DND-41 (cell line): ENCODE results near the gene SPNS3.

Experiments
- EZH2 ChIP-seq: IDR thresholded peaks from 3 replicates; pipeline ENCODE4 v1.6.1; 2012; ENCODE audit warnings: borderline replicate concordance, low read depth, mild to moderate bottlenecking, moderate library complexity, low read length, inconsistent platforms; ENCODE audit not compliant: severe bottlenecking
- TF ChIP-seq, protein P1 (sequence below): IDR thresholded peaks from 2 replicates; pipeline ENCODE4 v1.5.1; 2012; ENCODE audit warnings: borderline replicate concordance, low read length, moderate library complexity, mild to moderate bottlenecking; ENCODE audit not compliant: poor library complexity, severe bottlenecking; ENCODE audit errors: extremely low read depth

DNA sequence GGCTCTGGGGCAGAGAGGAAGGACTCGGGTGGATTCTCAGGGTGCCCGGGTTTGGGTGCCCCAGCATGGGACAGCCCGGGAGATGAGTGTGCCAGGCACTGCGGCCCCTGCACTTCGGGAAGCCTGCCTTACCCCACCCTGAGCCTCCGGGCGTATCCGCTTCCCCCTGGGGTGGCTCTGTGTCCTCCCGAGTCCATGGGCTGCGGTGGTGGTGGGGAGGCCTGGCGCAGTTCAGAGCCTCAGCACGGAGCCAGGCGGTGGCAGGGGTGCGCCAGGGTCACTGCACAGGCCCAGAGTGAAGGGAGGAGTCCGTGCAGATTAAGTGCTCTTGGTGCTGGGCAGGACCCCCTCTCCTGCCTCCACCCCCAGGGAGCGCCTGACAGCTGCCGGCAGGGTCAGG, 100.8 kb downstream of the SPNS3 start:
- TF ChIP-seq, protein P1, sequence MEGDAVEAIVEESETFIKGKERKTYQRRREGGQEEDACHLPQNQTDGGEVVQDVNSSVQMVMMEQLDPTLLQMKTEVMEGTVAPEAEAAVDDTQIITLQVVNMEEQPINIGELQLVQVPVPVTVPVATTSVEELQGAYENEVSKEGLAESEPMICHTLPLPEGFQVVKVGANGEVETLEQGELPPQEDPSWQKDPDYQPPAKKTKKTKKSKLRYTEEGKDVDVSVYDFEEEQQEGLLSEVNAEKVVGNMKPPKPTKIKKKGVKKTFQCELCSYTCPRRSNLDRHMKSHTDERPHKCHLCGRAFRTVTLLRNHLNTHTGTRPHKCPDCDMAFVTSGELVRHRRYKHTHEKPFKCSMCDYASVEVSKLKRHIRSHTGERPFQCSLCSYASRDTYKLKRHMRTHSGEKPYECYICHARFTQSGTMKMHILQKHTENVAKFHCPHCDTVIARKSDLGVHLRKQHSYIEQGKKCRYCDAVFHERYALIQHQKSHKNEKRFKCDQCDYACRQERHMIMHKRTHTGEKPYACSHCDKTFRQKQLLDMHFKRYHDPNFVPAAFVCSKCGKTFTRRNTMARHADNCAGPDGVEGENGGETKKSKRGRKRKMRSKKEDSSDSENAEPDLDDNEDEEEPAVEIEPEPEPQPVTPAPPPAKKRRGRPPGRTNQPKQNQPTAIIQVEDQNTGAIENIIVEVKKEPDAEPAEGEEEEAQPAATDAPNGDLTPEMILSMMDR: no peak
- TF ChIP-seq EZH2: no peak
